ENCODE results near the gene GSTA1. TPM values are rescaled to one million over a fixed set of nuclear protein-coding genes. Genes with fewer than 3 reads are reported as not detected.

The GSTA1 gene
- total RNA-seq, 1 experiment from 2014 or later = not detected

DNA sequence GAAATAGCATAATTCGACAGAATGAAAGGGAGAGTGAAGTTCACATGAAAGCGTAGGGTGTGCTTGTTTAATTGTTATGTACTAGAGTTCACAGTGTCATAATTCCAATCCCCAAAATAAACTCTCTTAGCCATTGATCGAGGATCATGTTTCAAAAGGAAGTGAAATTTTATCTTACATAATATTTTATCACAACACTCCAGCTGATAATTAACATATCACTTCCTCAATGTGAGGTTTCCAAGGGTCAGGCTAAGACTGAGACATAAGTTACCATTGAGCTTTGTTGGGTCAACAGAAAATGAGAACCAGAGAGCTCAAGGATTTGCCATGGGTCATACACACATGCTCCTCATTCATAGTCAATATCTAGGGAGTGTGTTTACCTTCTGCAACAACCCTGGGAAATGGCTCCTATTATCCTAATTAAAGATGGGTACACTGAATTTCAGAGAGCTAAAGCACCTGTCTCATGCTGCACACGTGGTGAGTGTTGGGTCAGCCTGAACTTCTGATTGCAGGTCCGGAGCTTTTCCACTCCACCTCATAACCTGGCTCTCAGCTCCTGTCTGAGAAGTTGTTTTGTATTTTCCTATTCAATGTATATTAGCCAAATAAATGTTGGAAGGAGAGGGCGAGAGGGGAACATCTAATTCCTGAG, 43.4 kb downstream of the GSTA1 start:
- Histone ChIP-seq H3K18ac (ENCODE audit: insufficient read length, low read depth, low read length) (no peak overlapping the region), H2BK5ac (ENCODE audit: insufficient read length, low read length) (no peak overlapping the region), H2AK5ac (ENCODE audit: insufficient read length, low read length) (no peak overlapping the region), H3K27ac (ENCODE audit: insufficient read length, low read depth, low read length) (no peak overlapping the region), H3T11ph (ENCODE audit: low read length) (no peak overlapping the region), H2AFZ (ENCODE audit: low read length) (no peak overlapping the region), H3K79me2 (ENCODE audit: insufficient read depth, low read length) (no peaks in the 10 kb centered on the region), H3K4me1 (ENCODE audit: insufficient read depth, low read length) (no peaks in the 10 kb centered on the region), H3K23me2 (ENCODE audit: insufficient read length, low read depth, low read length, poor library complexity, severe bottlenecking) (no peaks in the 10 kb centered on the region), H2BK12ac (ENCODE audit: insufficient read length, low read depth, low read length) (no peak overlapping the region), H4K91ac (ENCODE audit: insufficient read length, low read depth, low read length) (no peak overlapping the region), H2BK120ac (ENCODE audit: low read depth, low read length, poor library complexity, severe bottlenecking) (no peak overlapping the region), H4K8ac (replicated peaks; ENCODE audit: insufficient read length, low read depth, low read length) (no peak overlapping the region), H3K4me2 (ENCODE audit: insufficient read depth, insufficient read length, low read length) (no peak overlapping the region), H3K56ac (ENCODE audit: insufficient read length, low read depth, low read length) (no peak overlapping the region), H4K5ac (ENCODE audit: insufficient read length, low read depth, low read length) (no peak overlapping the region), H3K4ac (ENCODE audit: low read depth, low read length) (no peak overlapping the region), H3K14ac (ENCODE audit: insufficient read depth, low read length) (no peak overlapping the region), H3K23ac (ENCODE audit: insufficient read length, low read depth, low read length) (no peak overlapping the region), H3K79me1 (ENCODE audit: insufficient read depth, low read depth, low read length, poor library complexity, severe bottlenecking) (no peaks in the 10 kb centered on the region), H3K27me3 (ENCODE audit: insufficient read depth, low read length) (no peaks in the 10 kb centered on the region), H3K9ac (ENCODE audit: extremely low read depth, insufficient read length, low read length) (no peak overlapping the region), H3K9me3 (ENCODE audit: control insufficient read depth, low read depth, low read length) (no peaks in the 10 kb centered on the region), H4K20me1 (ENCODE audit: control insufficient read depth, insufficient read depth, insufficient read length) (no peaks in the 10 kb centered on the region), H2BK15ac (ENCODE audit: low read depth, low read length) (no peak overlapping the region), H2BK20ac (ENCODE audit: low read depth, low read length, poor library complexity, severe bottlenecking) (no peak overlapping the region)
- Mint-ChIP-seq H3K4me3 (no peak overlapping the region), H3K27me3 (ENCODE audit: low read depth) (no peaks in the 10 kb centered on the region; the same call in 1 of the 2 replicates), H3K36me3 (ENCODE audit: insufficient read depth in 1 of 3, low read depth in 3 of 3) (peaks cover 0 to 2% (median 0%) of the 10 kb centered on the region in 3 experiments; a peak in 2 of 7 replicates), H3K9me3 (peaks cover 3 to 4% of the 10 kb centered on the region in 2 experiments; a peak in 3 of 5 replicates), H3K4me1 (peaks cover 6 to 8% of the 10 kb centered on the region in 2 experiments; a peak in 2 of 4 replicates), H3K27ac (no peak overlapping the region)
- no CpG with 5 or more reads among the region's 6 CpGs for WGBS (ENCODE audit: extremely low coverage, insufficient read length, low lambda C conversion rate)
- no peak for DNase-seq
- TF ChIP-seq, protein P1, sequence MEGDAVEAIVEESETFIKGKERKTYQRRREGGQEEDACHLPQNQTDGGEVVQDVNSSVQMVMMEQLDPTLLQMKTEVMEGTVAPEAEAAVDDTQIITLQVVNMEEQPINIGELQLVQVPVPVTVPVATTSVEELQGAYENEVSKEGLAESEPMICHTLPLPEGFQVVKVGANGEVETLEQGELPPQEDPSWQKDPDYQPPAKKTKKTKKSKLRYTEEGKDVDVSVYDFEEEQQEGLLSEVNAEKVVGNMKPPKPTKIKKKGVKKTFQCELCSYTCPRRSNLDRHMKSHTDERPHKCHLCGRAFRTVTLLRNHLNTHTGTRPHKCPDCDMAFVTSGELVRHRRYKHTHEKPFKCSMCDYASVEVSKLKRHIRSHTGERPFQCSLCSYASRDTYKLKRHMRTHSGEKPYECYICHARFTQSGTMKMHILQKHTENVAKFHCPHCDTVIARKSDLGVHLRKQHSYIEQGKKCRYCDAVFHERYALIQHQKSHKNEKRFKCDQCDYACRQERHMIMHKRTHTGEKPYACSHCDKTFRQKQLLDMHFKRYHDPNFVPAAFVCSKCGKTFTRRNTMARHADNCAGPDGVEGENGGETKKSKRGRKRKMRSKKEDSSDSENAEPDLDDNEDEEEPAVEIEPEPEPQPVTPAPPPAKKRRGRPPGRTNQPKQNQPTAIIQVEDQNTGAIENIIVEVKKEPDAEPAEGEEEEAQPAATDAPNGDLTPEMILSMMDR (conservative IDR thresholded peaks at IDR 0.05) = no peak

Data from H9 (cell line).